ENCODE data around the gene COL27A1.
"Not testable (repeated sequence)": the region's sequence is repeated elsewhere in the genome, so short reads cannot be mapped to it uniquely, and the experiment has no call there.

Gene COL27A1

GRCh38 chr9:114185570-114186490 lies 30.5 kb downstream of the COL27A1 start:
- DNase-seq, result no peak

GRCh38 chr9:114186605-114187289 lies 31.4 kb downstream of the COL27A1 start:
- DNase-seq, result no peak

GRCh38 chr9:114187827-114188226 lies 32.5 kb downstream of the COL27A1 start:
- no peak for DNase-seq

- no peak for DNase-seq
Measured at GRCh38 chr9:114189823-114190562, 34.7 kb downstream of the COL27A1 start.

- no peak for DNase-seq
Measured at GRCh38 chr9:114190563-114190905, 35.2 kb downstream of the COL27A1 start.

- DNase-seq, result not testable (repeated sequence)
Measured at GRCh38 chr9:114191402-114191801, 36.1 kb downstream of the COL27A1 start.

GRCh38 chr9:114192539-114192938 lies 37.2 kb downstream of the COL27A1 start:
- DNase-seq, result no peak

GRCh38 chr9:114193090-114193489 lies 37.8 kb downstream of the COL27A1 start:
- no peak for DNase-seq

GRCh38 chr9:114196117-114196516 lies 40.8 kb downstream of the COL27A1 start:
- no peak for DNase-seq

- no peak for DNase-seq
Measured at GRCh38 chr9:114196979-114197622, 41.8 kb downstream of the COL27A1 start.

- no peak for DNase-seq
Measured at GRCh38 chr9:114198249-114199040, 43.1 kb downstream of the COL27A1 start.

- no peak for DNase-seq
Measured at GRCh38 chr9:114200721-114201300, 45.5 kb downstream of the COL27A1 start.

- no peak for DNase-seq
Measured at GRCh38 chr9:114202396-114202795, 47.1 kb downstream of the COL27A1 start.

- no peak for DNase-seq
Measured at GRCh38 chr9:114202849-114203248, 47.5 kb downstream of the COL27A1 start.

- DNase-seq, result no peak
Measured at GRCh38 chr9:114203410-114204140, 48.2 kb downstream of the COL27A1 start.

- no peak for DNase-seq
Measured at GRCh38 chr9:114204265-114204664, 48.9 kb downstream of the COL27A1 start.

- DNase-seq, result no peak
Measured at GRCh38 chr9:114205171-114206015, 50.1 kb downstream of the COL27A1 start.

GRCh38 chr9:114206221-114206789 lies 51.0 kb downstream of the COL27A1 start:
- no peak for DNase-seq

- no peak for DNase-seq
Measured at GRCh38 chr9:114207034-114207810, 51.9 kb downstream of the COL27A1 start.
